ENCODE data around the gene SHD.
"Not testable (repeated sequence)": the region's sequence is repeated elsewhere in the genome, so short reads cannot be mapped to it uniquely, and the experiment has no call there.

SHD gene

GRCh38 chr19:4278419-4279266 is at the start of gene SHD:
Gene SHD (plus strand): TSS chr19:4279266. CDS start chr19:4280064, 798 bp downstream.
- no peak for DNase-seq

- DNase-seq, result not testable (repeated sequence)
Measured at GRCh38 chr19:4230237-4230636, 48.8 kb upstream of the SHD start.

GRCh38 chr19:4231521-4231920 is 47.5 kb upstream of the SHD start:
- not testable (repeated sequence) for DNase-seq

GRCh38 chr19:4232139-4232538 is 46.9 kb upstream of the SHD start:
- DNase-seq, result not testable (repeated sequence)

- no peak for DNase-seq
Measured at GRCh38 chr19:4232614-4233281, 46.3 kb upstream of the SHD start.

GRCh38 chr19:4233282-4233853 is 45.7 kb upstream of the SHD start:
- peak; percentile 49 for DNase-seq

GRCh38 chr19:4234142-4234861 is 44.8 kb upstream of the SHD start:
- no peak for DNase-seq

- no peak for DNase-seq
Measured at GRCh38 chr19:4234862-4235201, 44.2 kb upstream of the SHD start.

- not testable (repeated sequence) for DNase-seq
Measured at GRCh38 chr19:4237510-4237909, 41.6 kb upstream of the SHD start.

- DNase-seq, result no peak
Measured at GRCh38 chr19:4238831-4239230, 40.2 kb upstream of the SHD start.

GRCh38 chr19:4241824-4242430 is 37.1 kb upstream of the SHD start:
- no peak for DNase-seq

- DNase-seq, result not testable (repeated sequence)
Measured at GRCh38 chr19:4245938-4246337, 33.1 kb upstream of the SHD start.

- peak; percentile 99 for DNase-seq
Measured at GRCh38 chr19:4246767-4247593, 32.1 kb upstream of the SHD start, which contains the start of gene YJU2. Gene YJU2 (plus strand): TSS chr19:4247080. CDS start chr19:4247147, 67 bp downstream.

- no peak for DNase-seq
Measured at GRCh38 chr19:4256563-4256962, 22.5 kb upstream of the SHD start.

- no peak for DNase-seq
Measured at GRCh38 chr19:4257025-4257424, 22.0 kb upstream of the SHD start.

GRCh38 chr19:4258181-4258580 is 20.9 kb upstream of the SHD start:
- DNase-seq, result no peak

- no peak for DNase-seq
Measured at GRCh38 chr19:4260613-4261191, 18.4 kb upstream of the SHD start.

- DNase-seq, result no peak
Measured at GRCh38 chr19:4264812-4265211, 14.3 kb upstream of the SHD start.

- no peak for DNase-seq
Measured at GRCh38 chr19:4266253-4267000, 12.6 kb upstream of the SHD start.

- DNase-seq, result peak; percentile 34
Measured at GRCh38 chr19:4267101-4267900, 11.8 kb upstream of the SHD start.

Data from NCI-H345 (cell line).